Right ventricle myocardium inferior (tissue), 1 donor: ENCODE results near the gene ABCC10. TPM values are rescaled to one million over a fixed set of nuclear protein-coding genes. Genes with fewer than 3 reads are reported as not detected.
"Not testable (repeated sequence)": the region's sequence is repeated elsewhere in the genome, so short reads cannot be mapped to it uniquely, and the experiment has no call there.

Experiments
- ATAC-seq: fragments of 200-7000 bp; cut with Tn5 transposase; one replicate; pipeline ENCODE4 v1.9.1; 2020; ENCODE audit warnings: mild to moderate bottlenecking, moderate library complexity
- DNase-seq: peaks from one replicate; pipeline ENCODE4 v3.0.0; 2021; ENCODE audit errors: missing footprints
- intact Hi-C: fragments of 100-400 bp; cut with DNase I; formaldehyde crosslinking; loops from one replicate; pipeline ENCODE4 v1.11.0; 2022
- total RNA-seq: library from RNA; stranded (reverse); fragmentation: NEBNext Ultra II Directional; extraction: Animal tissue kit (Norgen Biotek cat#: 25700); gene quantifications from one replicate; pipeline ENCODE4 v1.2.1, GENCODE V29; 2021
- donor health status: DM: no; HTN: yes; CAD: no; lungs with severe emphysema.

ABCC10 gene
- total RNA-seq, 1 donor from 2014 or later: 14.8 TPM

GRCh38 chr6:43401730-43402129 is 25.6 kb upstream of the ABCC10 start:
- intact Hi-C loops: no loop called here
- ATAC-seq (peak; percentile 71), DNase-seq (no peak)

- DNase-seq: no peak
- ATAC-seq: no peak
- intact Hi-C loops: no loop called here
Observed at GRCh38 chr6:43402820-43403219, 24.5 kb upstream of the ABCC10 start.

- DNase-seq (no peak), ATAC-seq (no peak)
- intact Hi-C loops: no loop called here
Observed at GRCh38 chr6:43405354-43405753, 22.0 kb upstream of the ABCC10 start.

GRCh38 chr6:43407296-43407695 is 20.0 kb upstream of the ABCC10 start:
- no peak for ATAC-seq
- no peak for DNase-seq
- intact Hi-C loops: no loop called here

- DNase-seq (no peak), ATAC-seq (no peak)
- intact Hi-C loops: no loop called here
Observed at GRCh38 chr6:43408259-43408658, 19.1 kb upstream of the ABCC10 start.

GRCh38 chr6:43410776-43411175 is 16.6 kb upstream of the ABCC10 start:
- intact Hi-C loops, ATAC-seq, DNase-seq: not testable (repeated sequence)

- DNase-seq: no peak
- intact Hi-C loops: no loop called here
- ATAC-seq: no peak
Observed at GRCh38 chr6:43412541-43412940, 14.8 kb upstream of the ABCC10 start.

GRCh38 chr6:43413002-43413401 is 14.3 kb upstream of the ABCC10 start:
- no peak for ATAC-seq
- intact Hi-C loops: no loop called here
- no peak for DNase-seq

GRCh38 chr6:43415275-43415674 is 12.1 kb upstream of the ABCC10 start:
- ATAC-seq, intact Hi-C loops: not testable (repeated sequence)

GRCh38 chr6:43416935-43417334 is 10.4 kb upstream of the ABCC10 start:
- intact Hi-C loops: no loop called here
- ATAC-seq (no peak), DNase-seq (no peak)

More at GRCh38 chr6:43415275-43415674, 12.1 kb upstream of the ABCC10 start:
- not testable (repeated sequence) for DNase-seq

GRCh38 chr6:43420012-43420709 is 7.2 kb upstream of the ABCC10 start:
- intact Hi-C loops: no loop called here
- no peak for DNase-seq
- no peak for ATAC-seq

GRCh38 chr6:43421831-43422230 is 5.5 kb upstream of the ABCC10 start:
- DNase-seq: no peak
- ATAC-seq: no peak
- intact Hi-C loops: no loop called here

GRCh38 chr6:43425083-43425482 is 2.3 kb upstream of the ABCC10 start:
- DNase-seq, ATAC-seq: not testable (repeated sequence)
- intact Hi-C loops: loop anchor here (5.0 kb wide), 1 partner anchor 253 kb away; the partner anchor contains the start of gene SRF

GRCh38 chr6:43426928-43427405 is 374 bp upstream of the ABCC10 start:
- DNase-seq (no peak), ATAC-seq (no peak)
- intact Hi-C loops: loop anchor here (2.0 to 5.0 kb wide), 2 partner anchors 58 to 255 kb away; partner anchors contain the start of genes SRF and ZNF318

GRCh38 chr6:43428112-43428570 is 800 bp downstream of the ABCC10 start:
- DNase-seq: no peak
- intact Hi-C loops: loop anchor here (5.0 kb wide), 1 partner anchor 256 kb away; the partner anchor contains the start of gene SRF
- no peak for ATAC-seq

GRCh38 chr6:43428874-43429273 is 1.5 kb downstream of the ABCC10 start:
- no peak for DNase-seq
- no peak for ATAC-seq
- intact Hi-C loops: loop anchor here (5.0 kb wide), 1 partner anchor 257 kb away; the partner anchor contains the start of gene SRF

- DNase-seq (no peak), ATAC-seq (no peak)
- intact Hi-C loops: no loop called here
Observed at GRCh38 chr6:43432009-43432945, 4.9 kb downstream of the ABCC10 start.

GRCh38 chr6:43433148-43433547 is 5.8 kb downstream of the ABCC10 start:
- intact Hi-C loops: no loop called here
- DNase-seq: no peak
- no peak for ATAC-seq
